ENCODE results near the gene GCDH. TPM values are rescaled to one million over a fixed set of nuclear protein-coding genes. Genes with fewer than 3 reads are reported as not detected.
A peak's percentile ranks its signal among the peaks of the same experiment; 100 is the strongest.

The GCDH gene
- total RNA-seq, 3 donors from 2014 or later (not counting 1 experiment from before 2014, with no cell fraction given) = 35.9 to 41.7 (median 36.3) TPM

GRCh38 chr19:12937927-12938778 lies 47.2 kb downstream of the GCDH start, which contains the start of gene CALR:
Gene CALR, plus strand, starts transcription at chr19:12938609. Its CDS starts 71 bp downstream, at chr19:12938680.
- WGBS (ENCODE audit: insufficient coverage) = under 1% methylated on average over 63 of the region's 63 CpGs
- H3K9me3 ChIP-seq (ENCODE audit: control insufficient read depth, insufficient read depth, low read length) = no peaks in the 10 kb centered on the region
- no peak for TF ChIP-seq CTCF (IDR thresholded peaks at IDR 0.05)
- H3K27ac ChIP-seq (ENCODE audit: low read length) = peak within 1 kb of the TSS; percentile 78
- Mint-ChIP-seq H3K9me3 (no peaks in the 10 kb centered on the region), H3K4me1 (peaks cover 46 to 48% of the 10 kb centered on the region in 2 donors), H3K27me3 (ENCODE audit: low read depth in 2 of 2) (no peaks in the 10 kb centered on the region), H3K4me3 (peak within 1 kb of the TSS; percentile 96), H3K36me3 (no peaks in the 10 kb centered on the region), H3K27ac (peak within 1 kb of the TSS; percentile 96)
- no peaks in the 10 kb centered on the region for H3K27me3 ChIP-seq (ENCODE audit: control insufficient read depth, insufficient read depth, low read length)
- intact Hi-C loops (cut with micrococcal nuclease) = loop anchor here (1.0 to 5.0 kb wide), 3 partner anchors 47 to 146 kb away; partner anchors contain the start of genes GCDH and JUNB
- peak within 1 kb of the TSS; percentile 85 for H3K4me3 ChIP-seq (ENCODE audit: low read length)
- H3K4me1 ChIP-seq (ENCODE audit: control insufficient read depth, insufficient read depth, low read length) = peaks cover 57% of the 10 kb centered on the region
- peak; percentile 99 for DNase-seq
- H3K36me3 ChIP-seq (ENCODE audit: control insufficient read depth, insufficient read depth, low read length) = peaks cover 36% of the 10 kb centered on the region
- ATAC-seq = peak; percentile 84 to 96 (median 87)

GRCh38 chr19:12938779-12939601 lies 48.0 kb downstream of the GCDH start:
- Histone ChIP-seq H3K36me3 (ENCODE audit: control insufficient read depth, insufficient read depth, low read length) (peaks cover 44% of the 10 kb centered on the region), H3K4me3 (ENCODE audit: low read length) (peak overlapping the region; percentile 85), H3K27me3 (ENCODE audit: control insufficient read depth, insufficient read depth, low read length) (no peaks in the 10 kb centered on the region), H3K27ac (ENCODE audit: low read length) (peak overlapping the region; percentile 78), H3K4me1 (ENCODE audit: control insufficient read depth, insufficient read depth, low read length) (peaks cover 59% of the 10 kb centered on the region), H3K9me3 (ENCODE audit: control insufficient read depth, insufficient read depth, low read length) (no peaks in the 10 kb centered on the region)
- 0% methylated on average over 50 of the region's 54 CpGs for WGBS (ENCODE audit: insufficient coverage)
- no peaks in the 10 kb centered on the region for H3K9me3 Mint-ChIP-seq
- H3K4me1 Mint-ChIP-seq = peaks cover 46 to 47% of the 10 kb centered on the region in 2 donors
- no peaks in the 10 kb centered on the region for H3K27me3 Mint-ChIP-seq (ENCODE audit: low read depth in 2 of 2)
- intact Hi-C loops (cut with micrococcal nuclease) = loop anchor here (1.0 to 5.0 kb wide), 3 partner anchors 48 to 147 kb away; partner anchors contain the start of genes GCDH and JUNB
- peak overlapping the region; percentile 96 for H3K27ac Mint-ChIP-seq
- ATAC-seq (peak; percentile 9 to 30 (median 16)), DNase-seq (peak in 1 of 2 donors; percentile 67)
- H3K4me3 Mint-ChIP-seq = peak overlapping the region; percentile 96
- no peak for TF ChIP-seq CTCF (IDR thresholded peaks at IDR 0.05)
- H3K36me3 Mint-ChIP-seq = no peaks in the 10 kb centered on the region

- H3K4me1 Mint-ChIP-seq = peaks cover 50% of the 10 kb centered on the region in 2 donors
- H3K9me3 Mint-ChIP-seq = no peaks in the 10 kb centered on the region
- DNase-seq = peak in 1 of 2 donors; percentile 36
- intact Hi-C loops (cut with micrococcal nuclease) = loop anchor here (2.0 to 5.0 kb wide), 2 partner anchors 49 to 148 kb away; partner anchors contain the start of genes GCDH and JUNB
- no peaks in the 10 kb centered on the region for H3K36me3 Mint-ChIP-seq
- Histone ChIP-seq H3K36me3 (ENCODE audit: control insufficient read depth, insufficient read depth, low read length) (peaks cover 54% of the 10 kb centered on the region), H3K27ac (ENCODE audit: low read length) (no peak overlapping the region), H3K4me1 (ENCODE audit: control insufficient read depth, insufficient read depth, low read length) (peaks cover 60% of the 10 kb centered on the region), H3K4me3 (ENCODE audit: low read length) (no peak overlapping the region), H3K9me3 (ENCODE audit: control insufficient read depth, insufficient read depth, low read length) (no peaks in the 10 kb centered on the region), H3K27me3 (ENCODE audit: control insufficient read depth, insufficient read depth, low read length) (no peaks in the 10 kb centered on the region)
- WGBS (ENCODE audit: insufficient coverage) = 70% methylated on average over 10 of the region's 10 CpGs
- H3K27ac Mint-ChIP-seq = peak overlapping the region; percentile 96
- no peak for TF ChIP-seq CTCF (IDR thresholded peaks at IDR 0.05)
- peak overlapping the region; percentile 96 for H3K4me3 Mint-ChIP-seq
- no peaks in the 10 kb centered on the region for H3K27me3 Mint-ChIP-seq (ENCODE audit: low read depth in 2 of 2)
- no peak for ATAC-seq
These were observed 49.0 kb downstream of the GCDH start for GRCh38 chr19:12939975-12940423.

All from natural killer cell (primary cell).